ENCODE results near the gene OR1K1.
"Not testable (repeated sequence)": the region's sequence is repeated elsewhere in the genome, so short reads cannot be mapped to it uniquely, and the experiment has no call there.

OR1K1 gene, protein sequence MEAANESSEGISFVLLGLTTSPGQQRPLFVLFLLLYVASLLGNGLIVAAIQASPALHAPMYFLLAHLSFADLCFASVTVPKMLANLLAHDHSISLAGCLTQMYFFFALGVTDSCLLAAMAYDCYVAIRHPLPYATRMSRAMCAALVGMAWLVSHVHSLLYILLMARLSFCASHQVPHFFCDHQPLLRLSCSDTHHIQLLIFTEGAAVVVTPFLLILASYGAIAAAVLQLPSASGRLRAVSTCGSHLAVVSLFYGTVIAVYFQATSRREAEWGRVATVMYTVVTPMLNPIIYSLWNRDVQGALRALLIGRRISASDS

GRCh38 chr9:122800066-122801060 lies at the start of gene OR1K1:
OR1K1 (plus strand) TSS chr9:122800123; CDS start chr9:122800123, 0 bp downstream.
- no peak for DNase-seq (ENCODE audit: low spot score)

DNA sequence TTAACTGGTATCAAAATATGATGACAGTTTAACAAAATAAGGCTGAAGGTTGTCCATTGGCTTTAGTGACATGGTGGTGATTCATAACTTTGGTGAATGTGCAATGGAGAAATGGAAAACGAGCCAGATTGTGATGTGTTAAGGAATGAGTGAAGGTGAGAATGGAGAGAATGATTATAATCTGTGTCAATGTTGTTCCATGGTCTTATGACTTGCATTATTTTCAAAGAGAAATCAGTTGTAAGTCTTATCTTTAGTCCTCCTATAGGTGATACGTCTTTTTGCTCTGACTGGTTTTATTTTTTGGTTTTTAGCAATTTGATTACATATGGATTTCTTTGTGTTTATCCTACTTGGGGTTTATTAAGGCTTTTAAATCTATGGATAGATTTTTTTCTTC lies 45.1 kb upstream of the OR1K1 start:
- no peak for DNase-seq (ENCODE audit: low spot score)

DNA sequence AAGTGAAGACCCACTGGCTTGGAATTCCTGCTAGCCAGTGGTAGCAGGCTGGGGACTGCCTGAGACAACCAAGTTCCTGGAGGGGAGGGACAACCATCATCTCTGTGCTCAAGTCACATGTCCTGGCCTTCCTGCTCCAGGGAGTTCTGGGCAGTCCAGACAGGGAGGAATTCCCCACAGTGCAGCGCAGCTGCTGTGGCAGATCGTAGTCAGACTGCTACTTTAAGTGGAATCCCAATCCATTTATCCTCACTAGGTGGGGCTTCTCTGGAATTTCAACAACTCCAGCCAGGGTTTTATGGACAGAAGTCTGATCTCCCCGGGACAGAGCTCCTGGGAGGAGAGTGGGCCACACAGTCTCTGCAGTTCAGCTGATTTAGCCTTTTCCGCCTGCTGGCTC lies 32.1 kb upstream of the OR1K1 start:
- DNase-seq (ENCODE audit: low spot score), result no peak

DNA sequence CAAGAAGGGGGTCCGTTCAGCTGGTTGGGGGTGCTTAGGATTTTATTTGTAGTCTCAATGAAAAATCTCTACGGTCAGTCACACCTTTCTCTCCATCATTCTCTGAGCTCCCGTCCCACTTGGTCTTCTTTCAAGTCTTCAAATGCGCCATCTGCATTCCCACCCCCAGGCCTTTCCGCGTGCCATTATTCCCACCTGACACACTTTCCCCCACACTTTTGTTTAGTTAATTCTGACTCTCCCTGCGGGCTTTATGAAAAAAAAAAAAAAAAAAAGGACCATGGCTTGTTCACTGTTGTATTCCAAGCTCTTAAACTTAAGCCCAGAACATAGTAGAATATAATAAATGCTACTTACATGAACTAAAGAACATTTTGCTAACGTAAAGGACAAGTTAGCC lies 22.9 kb upstream of the OR1K1 start:
- DNase-seq (ENCODE audit: low spot score), result no peak

DNA sequence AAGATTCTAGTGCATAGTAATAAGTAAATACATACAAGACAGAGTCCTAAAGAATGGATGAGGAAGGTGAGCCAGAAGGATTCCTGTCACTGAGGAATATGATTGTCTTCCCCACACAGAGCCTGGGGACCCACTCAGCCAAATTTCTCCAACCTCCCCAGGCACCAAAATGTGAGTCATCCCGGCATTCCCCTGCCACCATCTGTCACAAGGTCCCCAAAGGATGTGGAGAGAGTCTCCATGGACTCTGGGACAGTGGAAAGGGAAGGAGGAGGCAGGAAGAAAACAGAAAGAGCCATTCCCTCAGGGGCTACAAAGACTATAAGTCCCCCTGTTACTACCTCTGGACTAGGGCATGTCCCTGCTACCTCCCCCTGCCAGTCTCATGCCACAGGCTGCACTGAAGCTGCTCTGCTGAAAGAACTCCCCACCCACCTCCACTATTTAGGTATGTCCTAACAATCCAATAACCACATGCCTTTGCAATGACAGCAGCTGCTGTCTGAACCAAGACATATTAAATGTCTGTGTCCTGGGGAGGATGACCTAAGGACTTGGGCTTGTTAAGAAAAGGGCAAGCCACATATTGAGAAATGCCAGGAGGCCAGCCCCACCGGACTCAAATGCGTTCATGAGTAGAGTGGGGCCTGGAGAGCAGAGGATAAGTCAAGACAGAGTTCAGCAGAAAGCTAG lies 21.8 kb upstream of the OR1K1 start:
- no peak for DNase-seq (ENCODE audit: low spot score)

DNA sequence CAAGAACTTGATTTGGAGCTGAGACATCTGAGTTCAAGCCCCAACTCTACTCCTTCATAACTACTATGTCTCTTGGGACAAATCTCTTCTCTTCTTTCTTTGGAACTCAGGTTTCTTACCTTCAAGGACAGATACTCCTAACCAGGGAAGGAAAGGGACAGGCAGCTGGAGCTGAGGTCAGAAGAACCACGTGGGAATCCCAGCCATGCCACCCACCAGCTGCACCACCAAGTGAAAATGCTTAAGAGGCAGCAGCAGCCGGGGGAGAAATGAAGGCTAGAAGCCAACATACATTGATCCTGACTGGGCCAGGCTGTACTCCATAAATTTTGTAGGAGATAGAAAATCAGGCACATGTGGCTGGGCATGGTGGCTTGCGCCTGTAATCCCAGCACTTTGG lies 20.7 kb upstream of the OR1K1 start:
- no peak for DNase-seq (ENCODE audit: low spot score)

GRCh38 chr9:122780026-122780425 lies 19.9 kb upstream of the OR1K1 start:
- no peak for DNase-seq (ENCODE audit: low spot score)

DNA sequence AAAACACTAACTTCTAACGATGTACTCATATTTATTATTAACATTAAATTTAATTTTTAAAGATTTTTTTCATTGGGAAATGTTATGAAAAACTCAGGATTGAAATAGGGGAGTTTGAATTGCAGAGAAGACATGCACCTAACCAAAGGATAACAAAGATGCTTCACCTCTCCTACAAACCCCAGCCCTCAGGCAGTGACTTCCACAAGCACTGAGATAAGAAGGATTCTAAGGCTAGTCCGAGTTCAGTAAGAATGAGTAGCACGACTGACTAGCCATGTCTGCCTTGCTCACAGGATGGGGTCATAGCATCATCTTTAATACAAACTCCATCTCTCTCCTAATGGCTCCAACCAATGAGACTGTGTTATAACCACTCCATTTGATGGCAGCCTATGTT lies 18.3 kb upstream of the OR1K1 start:
- DNase-seq (ENCODE audit: low spot score), result no peak

GRCh38 chr9:122785269-122785668 lies 14.7 kb upstream of the OR1K1 start:
- DNase-seq (ENCODE audit: low spot score), result no peak

DNA sequence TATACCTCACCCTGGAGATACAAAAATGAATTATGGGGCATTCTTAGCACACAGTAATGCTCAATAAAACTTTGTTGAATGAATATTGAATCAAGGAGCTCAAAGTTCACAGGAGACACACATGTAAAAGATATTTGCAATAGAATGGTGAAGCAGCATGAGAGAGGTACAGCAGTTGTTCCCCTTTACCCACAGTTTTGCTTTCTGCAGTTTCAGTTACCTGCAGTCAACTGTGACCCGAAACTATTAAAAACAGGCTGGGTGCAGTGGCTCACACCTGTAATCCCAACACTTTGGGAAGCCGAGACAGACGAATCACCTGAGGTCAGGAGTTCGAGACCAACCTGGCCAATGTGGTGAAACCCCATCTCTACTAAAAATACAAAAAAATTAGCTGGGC lies 13.6 kb upstream of the OR1K1 start:
- DNase-seq (ENCODE audit: low spot score), result no peak

DNA sequence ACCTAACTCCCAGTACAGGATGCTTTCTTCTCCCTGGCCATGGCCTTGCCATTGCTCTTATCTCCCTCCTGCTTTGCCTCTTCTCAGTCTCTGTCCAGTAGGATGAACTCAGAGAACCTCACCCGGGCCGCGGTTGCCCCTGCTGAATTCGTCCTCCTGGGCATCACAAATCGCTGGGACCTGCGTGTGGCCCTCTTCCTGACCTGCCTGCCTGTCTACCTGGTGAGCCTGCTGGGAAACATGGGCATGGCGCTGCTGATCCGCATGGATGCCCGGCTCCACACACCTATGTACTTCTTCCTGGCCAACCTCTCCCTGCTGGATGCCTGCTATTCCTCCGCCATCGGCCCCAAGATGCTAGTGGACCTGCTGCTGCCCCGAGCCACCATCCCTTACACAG lies 11.1 kb upstream of the OR1K1 start, which contains the start of gene OR5C1:
Gene OR5C1, plus strand, starts transcription at position 103 of the 400 bp plus-strand sequence. Its CDS starts 0 bp downstream, at position 103.
- no peak for DNase-seq (ENCODE audit: low spot score)

- no peak for DNase-seq (ENCODE audit: low spot score)
Observed at GRCh38 chr9:122789256-122790046, 10.5 kb upstream of the OR1K1 start.

GRCh38 chr9:122791872-122792669 lies 7.9 kb upstream of the OR1K1 start:
- no peak for DNase-seq (ENCODE audit: low spot score)

DNA sequence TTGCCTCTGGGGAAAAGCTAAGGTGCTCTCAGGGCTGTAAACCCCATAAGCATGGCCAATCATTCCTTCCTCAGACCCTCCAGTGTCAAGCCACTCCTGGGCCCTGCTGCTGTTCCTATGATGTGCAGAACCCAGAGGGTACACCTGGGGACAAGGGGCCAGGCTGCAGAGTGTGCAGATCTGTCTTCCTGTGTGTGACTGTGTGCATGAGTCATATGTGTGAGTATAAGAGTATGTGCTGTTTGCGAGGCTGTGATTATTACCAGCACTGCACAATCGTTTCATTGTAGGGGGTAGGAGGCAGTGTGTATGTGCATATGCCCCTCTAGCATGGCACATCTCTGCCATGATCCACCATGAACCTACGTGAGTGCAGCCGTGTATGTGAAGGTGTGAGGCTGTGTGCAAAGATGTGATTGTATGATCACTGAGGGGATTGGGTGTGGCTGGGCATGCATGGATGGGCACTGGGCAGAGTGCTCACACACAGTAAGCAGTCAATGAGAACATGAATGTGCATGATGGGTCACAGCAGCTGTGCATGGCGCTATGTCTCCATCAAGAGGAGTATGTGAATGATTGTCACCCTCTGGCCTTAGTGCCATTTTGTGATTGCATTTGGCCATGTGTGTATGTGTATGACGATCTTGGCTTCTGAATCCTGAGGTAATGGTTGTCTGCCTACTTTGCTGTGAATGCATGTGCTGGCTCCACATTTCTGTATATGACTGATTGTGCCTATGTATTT lies 2.4 kb upstream of the OR1K1 start:
- no peak for DNase-seq (ENCODE audit: low spot score)

- no peak for DNase-seq (ENCODE audit: low spot score)
Observed at GRCh38 chr9:122806661-122807060, 6.7 kb downstream of the OR1K1 start.

GRCh38 chr9:122807271-122807900 lies 7.5 kb downstream of the OR1K1 start:
- no peak for DNase-seq (ENCODE audit: low spot score)

DNA sequence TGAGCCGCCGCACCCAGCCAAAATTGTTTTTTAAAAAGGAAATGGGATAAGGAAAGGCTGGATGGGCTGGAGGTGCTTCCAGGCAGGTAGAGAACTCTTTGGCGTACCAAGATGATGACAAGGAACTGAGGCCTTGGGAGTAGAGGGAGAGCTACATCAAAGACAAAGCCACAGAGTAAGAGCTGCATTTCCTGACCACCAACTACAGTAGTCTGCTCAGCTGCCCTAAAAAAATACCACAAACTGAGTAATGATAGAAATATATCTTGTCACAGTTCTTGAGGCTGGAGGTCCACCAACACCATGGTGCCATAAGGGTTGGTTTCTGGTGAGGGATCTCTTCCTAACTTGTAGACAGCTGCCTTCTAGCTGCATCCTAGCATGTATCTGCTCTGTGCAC lies 8.2 kb downstream of the OR1K1 start:
- no peak for DNase-seq (ENCODE audit: low spot score)

DNA sequence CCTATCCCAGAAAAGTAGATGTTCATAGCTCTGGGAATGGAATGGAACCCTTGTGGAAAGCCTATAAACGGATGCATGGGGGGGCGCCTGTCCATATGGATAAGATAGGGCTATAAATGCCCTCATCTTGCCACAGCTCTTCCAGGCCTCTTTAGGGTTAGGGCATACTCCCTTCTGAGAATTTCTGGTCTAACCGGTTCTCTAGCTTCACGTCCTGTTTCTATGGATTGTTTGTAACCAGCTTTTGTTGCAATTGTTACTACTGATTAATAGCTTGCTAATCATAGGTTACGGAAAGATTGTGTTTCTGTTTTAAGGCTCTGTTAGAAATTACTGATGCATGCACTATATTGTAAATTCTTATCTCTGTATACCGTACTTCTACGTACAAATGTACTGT lies 9.3 kb downstream of the OR1K1 start:
- not testable (repeated sequence) for DNase-seq (ENCODE audit: low spot score)

DNA sequence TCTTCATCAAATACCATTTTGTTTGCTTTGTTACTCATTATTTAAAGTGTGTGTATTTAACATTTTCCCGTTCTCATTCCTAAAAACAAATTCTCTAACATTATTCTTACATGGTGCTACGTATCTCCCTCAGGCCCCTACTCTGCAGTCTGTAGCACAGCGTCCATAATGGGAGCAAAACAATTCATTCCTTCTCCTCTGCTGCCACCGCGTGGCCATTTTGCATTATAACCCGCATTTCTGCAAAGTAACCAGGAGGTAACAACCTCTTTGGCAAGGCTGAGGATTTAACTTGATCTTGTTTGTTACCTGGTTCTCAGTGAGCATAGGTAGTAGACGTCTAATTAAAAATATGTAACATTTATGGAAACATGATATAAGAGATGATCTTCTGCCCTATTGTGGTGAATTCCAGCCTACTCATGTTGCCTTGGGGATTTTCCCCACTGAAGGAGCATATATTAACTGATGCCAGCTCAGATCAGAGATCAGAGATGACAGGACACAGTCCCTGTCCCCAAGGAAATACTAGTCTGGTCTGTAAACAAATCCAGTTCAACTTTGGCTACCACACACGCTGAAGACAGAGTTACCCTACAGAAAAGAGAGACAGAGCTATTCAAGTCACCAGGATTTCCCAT lies 10.5 kb downstream of the OR1K1 start:
- DNase-seq (ENCODE audit: low spot score), result peak; percentile 89

Measured in NAMALWA (cell line).